GM12878 (cell line): ENCODE results near the gene STXBP1.

Experiments used
- CTCF ChIP-seq, 3 experiments: IDR thresholded peaks in 2 of 3; conservative IDR thresholded peaks in 1 of 3; 2 replicates each; pipeline ENCODE4 v1.5.1; 2011; ENCODE audit warnings: low read depth in 3 of 3, low read length in 3 of 3, mild to moderate bottlenecking in 3 of 3, control low read depth in 2 of 3, moderate library complexity in 2 of 3, inconsistent platforms in 1 of 3, mixed read lengths in 1 of 3; ENCODE audit not compliant: control insufficient read depth in 2 of 3, insufficient read depth in 1 of 3; ENCODE audit errors: extremely low read depth in 1 of 3
- POLR2AphosphoS5 ChIP-seq: IDR thresholded peaks from 2 replicates; pipeline ENCODE4 v1.6.1; 2011; ENCODE audit warnings: mild to moderate bottlenecking, low read length, inconsistent platforms
- RAD21 ChIP-seq: IDR thresholded peaks from 2 replicates; pipeline ENCODE4 v1.6.1; 2011; ENCODE audit warnings: mild to moderate bottlenecking, low read depth, low read length, moderate library complexity; ENCODE audit not compliant: insufficient read depth
- STAT3 ChIP-seq: IDR thresholded peaks from 2 replicates; pipeline ENCODE4 v1.6.1; 2011; ENCODE audit warnings: low read depth, low read length, improper control_type of control experiment
- TBL1XR1 ChIP-seq: IDR thresholded peaks from 2 replicates; pipeline ENCODE4 v1.6.1; 2012; ENCODE audit warnings: low read depth, low read length, improper control_type of control experiment
- YY1 ChIP-seq: IDR thresholded peaks from 2 replicates; pipeline ENCODE4 v1.6.1; 2011; ENCODE audit warnings: low read depth, mild to moderate bottlenecking, low read length
- ZNF24 ChIP-seq: fragments of 450-650 bp; IDR thresholded peaks from 2 replicates; pipeline ENCODE4 v1.6.1; 2017; ENCODE audit warnings: antibody characterized with exemption, mild to moderate bottlenecking
- ZZZ3 ChIP-seq: IDR thresholded peaks from 2 replicates; pipeline ENCODE4 v1.6.1; 2011; ENCODE audit warnings: low read depth; ENCODE audit not compliant: control insufficient read depth, insufficient read length

- no peak for TF ChIP-seq RAD21
- TF ChIP-seq STAT3 = no peak
- TF ChIP-seq CTCF (IDR thresholded peaks at IDR 0.05 in 2 of 3, conservative IDR thresholded peaks at IDR 0.05 in 1 of 3; ENCODE audit: control insufficient read depth in 2 of 3, extremely low read depth in 1 of 3, insufficient read depth in 1 of 3, low read depth in 3 of 3, low read length in 3 of 3) = no peak
- TF ChIP-seq ZNF24 = no peak
- TF ChIP-seq YY1 = no peak
- no peak for TF ChIP-seq ZZZ3
- no peak for TF ChIP-seq TBL1XR1
- no peak for TF ChIP-seq POLR2AphosphoS5
These were observed 108.8 kb downstream of the STXBP1 start for GRCh38 chr9:127720865-127721227.
